PC-3 (cell line): ENCODE measurements around the gene MYO1C. TPM values are rescaled to one million over a fixed set of nuclear protein-coding genes. Genes with fewer than 3 reads are reported as not detected.

Experiments
- ATAC-seq: fragments of 200-7000 bp; cut with Tn5 transposase; 2 replicates; pipeline ENCODE4 v1.9.1; 2020; ENCODE audit warnings: mild to moderate bottlenecking, moderate library complexity
- BruUV-seq: library from RNA; stranded (reverse); fragments of 400-500 nt; replicated peaks from 2 replicates; lab custom pipeline; 2021; lab: Mats Ljungman, UMichigan
- CTCF ChIA-PET: fragments of 300-600 bp; sonication (Branson Sonifier 250); formaldehyde crosslinking; loops from one replicate; lab custom pipeline; 2022; ENCODE audit warnings: antibody characterized with exemption; lab: Charles Lee
- POLR2A ChIA-PET: fragments of 300-600 bp; sonication (Branson Sonifier 250); formaldehyde crosslinking; loops from one replicate; lab custom pipeline; 2022; ENCODE audit warnings: antibody characterized with exemption; ENCODE audit not compliant: unreplicated experiment; lab: Charles Lee
- DNase-seq: peaks from one replicate; pipeline ENCODE4 v3.0.0-alpha.2; 2015
- H2AFZ ChIP-seq: fragments of 300-600 bp; sonication (generic); 2 replicates; pipeline ENCODE4 v1.6.0; 2016; ENCODE audit warnings: antibody characterized with exemption, low read length
- H3F3A ChIP-seq: fragments of 300-600 bp; sonication (generic); one replicate; pipeline ENCODE4 v1.6.0; 2017; ENCODE audit warnings: antibody characterized with exemption, low read length, control low read depth, mild to moderate bottlenecking; ENCODE audit not compliant: unreplicated experiment
- H3K27ac ChIP-seq: fragments of 300-600 bp; sonication (generic); 2 replicates; pipeline ENCODE4 v1.5.1; 2016; ENCODE audit warnings: mild to moderate bottlenecking, low read length
- H3K27me3 ChIP-seq: fragments of 300-600 bp; sonication (generic); 2 replicates; pipeline ENCODE4 v1.6.1; 2016; ENCODE audit warnings: low read length, mixed read lengths
- H3K36me3 ChIP-seq: fragments of 300-600 bp; sonication (generic); 2 replicates; pipeline ENCODE4 v1.6.1; 2016; ENCODE audit warnings: low read depth, mixed run types, low read length, mixed read lengths
- H3K4me1 ChIP-seq: fragments of 300-600 bp; sonication (generic); 2 replicates; pipeline ENCODE4 v1.5.1; 2016; ENCODE audit warnings: low read length; ENCODE audit not compliant: insufficient read depth
- H3K4me2 ChIP-seq: fragments of 300-600 bp; sonication (generic); 2 replicates; pipeline ENCODE4 v1.6.0; 2016; ENCODE audit warnings: low read length
- H3K4me3 ChIP-seq: fragments of 300-600 bp; sonication (generic); 2 replicates; pipeline ENCODE4 v1.5.1; 2016; ENCODE audit warnings: mild to moderate bottlenecking, low read length, mixed read lengths
- H3K79me2 ChIP-seq: fragments of 300-600 bp; sonication (generic); 2 replicates; pipeline ENCODE4 v1.6.1; 2017; ENCODE audit warnings: low read length, mixed read lengths
- H3K9ac ChIP-seq: fragments of 300-600 bp; sonication (generic); 2 replicates; pipeline ENCODE4 v1.6.0; 2016; ENCODE audit warnings: mild to moderate bottlenecking, low read length
- H3K9me2 ChIP-seq: fragments of 300-600 bp; sonication (generic); replicated peaks from 2 replicates; pipeline ENCODE4 v1.6.1; 2016; ENCODE audit warnings: mixed run types, low read length, mixed read lengths
- H3K9me3 ChIP-seq: fragments of 300-600 bp; sonication (generic); 2 replicates; pipeline ENCODE4 v1.6.1; 2016; ENCODE audit warnings: low read length, mixed read lengths
- H4K20me1 ChIP-seq: fragments of 300-600 bp; sonication (generic); 2 replicates; pipeline ENCODE4 v1.6.1; 2016; ENCODE audit warnings: low read length, mixed read lengths
- EZH2 ChIP-seq: fragments of 300-600 bp; sonication (generic); IDR thresholded peaks from one replicate; pipeline ENCODE4 v1.6.1; 2017; ENCODE audit warnings: antibody characterized with exemption, mild to moderate bottlenecking, low read length; ENCODE audit not compliant: unreplicated experiment
- EZH2phosphoT487 ChIP-seq: fragments of 300-600 bp; sonication (generic); IDR thresholded peaks from 2 replicates; pipeline ENCODE4 v1.6.1; 2018; ENCODE audit warnings: mild to moderate bottlenecking, antibody characterized with exemption, low read length, borderline replicate concordance
- intact Hi-C: fragments of 100-400 bp; cut with micrococcal nuclease; formaldehyde crosslinking; loops from 2 replicates; pipeline ENCODE4 v1.9.0; 2023
- total RNA-seq: library from RNA; depleted of rRNA; stranded (reverse); fragments of >200 nt; gene quantifications from 2 replicates; pipeline ENCODE4 v1.2.3, GENCODE V29; 2014
- TF ChIP-seq, protein P1 (sequence below): fragments of 300-600 bp; sonication (generic); conservative IDR thresholded peaks from 2 replicates; pipeline ENCODE4 v1.5.1; 2017; ENCODE audit warnings: antibody characterized with exemption, low read depth, mild to moderate bottlenecking, low read length

The MYO1C gene
- total RNA-seq, 1 experiment from 2014 or later = 76.4 TPM

GRCh38 chr17:1491443-1492248, 840 bp downstream of the MYO1C start:
- CTCF ChIA-PET = interaction anchor here (1.2 kb wide), 1 partner anchor 25 kb away, joined by 3 read pairs; the partner anchor contains the start of gene INPP5K
- Histone ChIP-seq H3K79me2 (peaks cover 35% of the 10 kb centered on the region), H3F3A (no peaks in the 10 kb centered on the region), H3K27me3 (no peaks in the 10 kb centered on the region), H3K36me3 (no peaks in the 10 kb centered on the region), H3K4me2 (peak overlapping the region; percentile 90), H3K4me3 (peak overlapping the region; percentile 97), H3K4me1 (peaks cover 11% of the 10 kb centered on the region; the same call in 1 of the 2 replicates), H4K20me1 (no peaks in the 10 kb centered on the region), H2AFZ (peak overlapping the region; percentile 90), H3K9me3 (no peaks in the 10 kb centered on the region), H3K9me2 (no peaks in the 10 kb centered on the region), H3K9ac (peak overlapping the region; percentile 83), H3K27ac (peak overlapping the region; percentile 32)
- POLR2A ChIA-PET = interaction anchor here (0.6 kb wide), 1 partner anchor 128 kb away, joined by 3 read pairs; no protein-coding TSS in a partner anchor
- ATAC-seq (peak; percentile 66), DNase-seq (peak; percentile 52)
- intact Hi-C loops = loop anchor here (2.0 kb wide), 1 partner anchor 25 kb away; the partner anchor contains the start of gene INPP5K
- BruUV-seq = TSS peak; percentile 55
- TF ChIP-seq EZH2phosphoT487 = no peak

DNA sequence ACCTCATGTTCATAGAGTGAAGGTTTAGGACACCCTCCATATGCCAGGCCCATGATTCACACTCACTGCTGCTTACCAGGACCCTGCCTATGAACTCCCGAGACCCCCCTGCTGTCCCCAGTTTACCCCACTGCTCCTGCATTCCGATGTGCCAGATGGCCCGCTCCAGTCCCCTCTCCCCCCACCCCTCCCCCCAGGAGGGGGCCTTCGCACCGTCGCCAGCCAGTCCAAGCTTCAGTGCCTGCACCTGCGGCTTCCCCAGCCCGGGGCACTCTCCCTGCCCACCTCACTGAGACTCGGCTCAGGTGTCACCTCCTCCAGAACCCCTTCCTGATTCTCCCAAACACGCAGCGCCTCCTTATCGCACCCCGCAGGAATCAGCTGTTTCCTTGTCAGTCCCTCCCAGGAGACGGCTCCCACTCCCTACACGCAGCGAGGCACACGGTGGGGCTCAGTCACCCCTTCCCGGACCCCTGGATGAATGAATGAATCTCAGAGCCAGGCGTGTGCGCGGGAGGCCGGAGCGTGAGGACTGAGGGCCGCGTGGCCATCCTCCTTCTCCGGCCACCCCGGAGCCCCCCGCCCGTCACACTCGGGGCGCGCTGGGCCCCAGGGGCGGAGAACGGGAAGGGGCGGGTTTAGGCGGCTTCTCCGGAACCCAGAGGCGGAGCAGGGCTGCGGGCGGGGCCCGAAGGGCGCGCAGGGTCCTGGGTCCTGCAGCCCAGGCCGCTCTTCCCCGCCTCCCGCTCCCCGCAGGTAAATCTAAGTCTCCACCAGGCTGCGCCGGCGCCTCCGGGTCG, 1.6 kb downstream of the MYO1C start:
- Histone ChIP-seq H3K79me2 (peaks cover 35% of the 10 kb centered on the region), H3K4me1 (peaks cover 15% of the 10 kb centered on the region; the same call in 1 of the 2 replicates), H3F3A (no peaks in the 10 kb centered on the region), H3K27me3 (no peaks in the 10 kb centered on the region), H3K36me3 (no peaks in the 10 kb centered on the region), H3K9me2 (no peaks in the 10 kb centered on the region), H3K9ac (peak overlapping the region; percentile 76), H4K20me1 (no peaks in the 10 kb centered on the region), H2AFZ (peak overlapping the region; percentile 46), H3K4me3 (peak overlapping the region; percentile 84), H3K27ac (no peak overlapping the region; the same call in 1 of the 2 replicates), H3K9me3 (no peaks in the 10 kb centered on the region), H3K4me2 (peak overlapping the region; percentile 87)
- POLR2A ChIA-PET = no interaction called here
- no peak for TF ChIP-seq EZH2
- TF ChIP-seq EZH2phosphoT487 = no peak
- TF ChIP-seq, protein P1, sequence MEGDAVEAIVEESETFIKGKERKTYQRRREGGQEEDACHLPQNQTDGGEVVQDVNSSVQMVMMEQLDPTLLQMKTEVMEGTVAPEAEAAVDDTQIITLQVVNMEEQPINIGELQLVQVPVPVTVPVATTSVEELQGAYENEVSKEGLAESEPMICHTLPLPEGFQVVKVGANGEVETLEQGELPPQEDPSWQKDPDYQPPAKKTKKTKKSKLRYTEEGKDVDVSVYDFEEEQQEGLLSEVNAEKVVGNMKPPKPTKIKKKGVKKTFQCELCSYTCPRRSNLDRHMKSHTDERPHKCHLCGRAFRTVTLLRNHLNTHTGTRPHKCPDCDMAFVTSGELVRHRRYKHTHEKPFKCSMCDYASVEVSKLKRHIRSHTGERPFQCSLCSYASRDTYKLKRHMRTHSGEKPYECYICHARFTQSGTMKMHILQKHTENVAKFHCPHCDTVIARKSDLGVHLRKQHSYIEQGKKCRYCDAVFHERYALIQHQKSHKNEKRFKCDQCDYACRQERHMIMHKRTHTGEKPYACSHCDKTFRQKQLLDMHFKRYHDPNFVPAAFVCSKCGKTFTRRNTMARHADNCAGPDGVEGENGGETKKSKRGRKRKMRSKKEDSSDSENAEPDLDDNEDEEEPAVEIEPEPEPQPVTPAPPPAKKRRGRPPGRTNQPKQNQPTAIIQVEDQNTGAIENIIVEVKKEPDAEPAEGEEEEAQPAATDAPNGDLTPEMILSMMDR = no peak
- DNase-seq (peak; percentile 46), ATAC-seq (peak; percentile 51)
- intact Hi-C loops = no loop called here
- CTCF ChIA-PET = no interaction called here
- no TSS peak for BruUV-seq

DNA sequence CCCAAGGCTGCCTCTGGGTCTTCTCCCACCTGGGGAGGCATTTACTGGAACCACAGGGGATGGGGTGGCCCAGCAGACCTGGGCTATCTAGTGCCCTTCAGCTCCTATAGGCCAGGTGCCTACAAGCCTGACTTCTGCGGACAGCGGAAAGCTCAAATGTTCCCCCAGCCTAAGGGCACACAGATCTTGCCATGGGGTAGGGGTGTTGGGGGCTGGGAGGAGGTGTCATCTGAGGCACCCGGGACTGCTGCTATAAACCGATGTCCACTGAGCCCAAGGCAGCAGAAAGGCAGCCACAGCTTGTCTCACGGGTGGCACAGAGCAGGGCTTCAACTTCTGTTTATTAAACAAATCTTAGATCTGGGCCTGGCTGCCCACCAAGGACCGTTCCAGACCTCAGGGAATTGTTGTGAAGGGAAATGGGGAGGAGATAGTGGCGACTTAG, 3.6 kb downstream of the MYO1C start:
- intact Hi-C loops = no loop called here

More for the DNA sequence above, 3.6 kb downstream of the MYO1C start:
- Histone ChIP-seq H3F3A (no peaks in the 10 kb centered on the region), H3K79me2 (peaks cover 40% of the 10 kb centered on the region), H3K9ac (0 out of 2 replicates have a peak overlapping the region, but pooled peaks have one; percentile 33), H4K20me1 (no peaks in the 10 kb centered on the region), H3K27me3 (no peaks in the 10 kb centered on the region), H3K9me2 (no peaks in the 10 kb centered on the region), H2AFZ (no peak overlapping the region), H3K4me2 (peak overlapping the region; percentile 60), H3K36me3 (no peaks in the 10 kb centered on the region), H3K27ac (peak overlapping the region; percentile 49; the same call in 1 of the 2 replicates), H3K4me1 (peaks cover 20% of the 10 kb centered on the region; the same call in 1 of the 2 replicates), H3K4me3 (peak overlapping the region; percentile 63; the same call in 1 of the 2 replicates), H3K9me3 (no peaks in the 10 kb centered on the region)
- POLR2A ChIA-PET = interaction anchor here (0.6 kb wide), 1 partner anchor 9 kb away, joined by 29 read pairs; no protein-coding TSS in a partner anchor
- no TSS peak for BruUV-seq
- CTCF ChIA-PET = no interaction called here
- TF ChIP-seq EZH2 = no peak
- TF ChIP-seq, protein P1 = no peak
- TF ChIP-seq EZH2phosphoT487 = no peak
- ATAC-seq (no peak), DNase-seq (no peak)
